ENCODE measurements around the gene PDGFB. TPM values are rescaled to one million over a fixed set of nuclear protein-coding genes. Genes with fewer than 3 reads are reported as not detected.

Gene PDGFB
- total RNA-seq, 1 experiment from 2014 or later = 39.7 TPM

DNA sequence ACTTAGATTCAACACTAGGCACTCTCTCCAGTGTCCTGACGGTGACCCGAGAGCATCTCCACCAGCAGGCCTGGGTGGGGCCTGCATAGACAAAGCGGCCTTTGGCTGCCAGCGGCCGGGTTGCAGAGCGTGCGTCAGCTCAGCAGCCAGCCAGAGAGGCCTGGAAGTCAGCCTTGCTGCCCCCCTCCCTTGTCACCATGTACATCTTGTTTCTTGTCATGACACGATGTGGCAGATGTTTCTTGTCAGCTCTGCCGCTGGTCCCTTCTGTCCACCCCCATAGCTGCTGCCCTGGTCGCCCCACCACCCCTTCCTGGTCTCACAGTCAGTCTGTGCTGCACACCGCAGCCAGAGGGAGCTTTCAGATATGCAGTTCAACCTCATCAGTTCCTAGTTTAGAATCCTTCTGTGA, 59.2 kb downstream of the PDGFB start:
- H3K79me2 ChIP-seq (ENCODE audit: low read depth) = no peaks in the 10 kb centered on the region
- ChIA-PET CTCF (no interaction called here), POLR2A (ENCODE audit: unreplicated experiment) (no interaction called here)
- H3K4me2 ChIP-seq = no peak overlapping the region
- no peaks in the 10 kb centered on the region for H3K9me2 ChIP-seq (ENCODE audit: insufficient read depth)
- BruUV-seq (replicated peaks) = no TSS peak
- no peak overlapping the region for H3K4me3 ChIP-seq
- intact Hi-C loops (cut with micrococcal nuclease; ENCODE audit: unreplicated experiment) = no loop called here
- no peaks in the 10 kb centered on the region for H3K9me3 ChIP-seq (ENCODE audit: insufficient read depth, low read depth)
- no peaks in the 10 kb centered on the region for H3K4me1 ChIP-seq (replicated peaks; ENCODE audit: insufficient read depth)
- H4K20me1 ChIP-seq (ENCODE audit: insufficient read depth) = no peaks in the 10 kb centered on the region
- no peak overlapping the region for H3K27ac ChIP-seq
- no peaks in the 10 kb centered on the region for H3K27me3 ChIP-seq (ENCODE audit: insufficient read depth, low read depth)
- no peaks in the 10 kb centered on the region for H3K36me3 ChIP-seq (ENCODE audit: low read depth)
- no peak overlapping the region for H2AFZ ChIP-seq
- no peak for DNase-seq
- H3F3A ChIP-seq (ENCODE audit: insufficient read depth, low read depth) = peaks cover 3% of the 10 kb centered on the region; the same call in 1 of the 2 replicates
- no peak for TF ChIP-seq EZH2 (IDR thresholded peaks at IDR 0.05; ENCODE audit: low read depth)
- TF ChIP-seq, protein P1, sequence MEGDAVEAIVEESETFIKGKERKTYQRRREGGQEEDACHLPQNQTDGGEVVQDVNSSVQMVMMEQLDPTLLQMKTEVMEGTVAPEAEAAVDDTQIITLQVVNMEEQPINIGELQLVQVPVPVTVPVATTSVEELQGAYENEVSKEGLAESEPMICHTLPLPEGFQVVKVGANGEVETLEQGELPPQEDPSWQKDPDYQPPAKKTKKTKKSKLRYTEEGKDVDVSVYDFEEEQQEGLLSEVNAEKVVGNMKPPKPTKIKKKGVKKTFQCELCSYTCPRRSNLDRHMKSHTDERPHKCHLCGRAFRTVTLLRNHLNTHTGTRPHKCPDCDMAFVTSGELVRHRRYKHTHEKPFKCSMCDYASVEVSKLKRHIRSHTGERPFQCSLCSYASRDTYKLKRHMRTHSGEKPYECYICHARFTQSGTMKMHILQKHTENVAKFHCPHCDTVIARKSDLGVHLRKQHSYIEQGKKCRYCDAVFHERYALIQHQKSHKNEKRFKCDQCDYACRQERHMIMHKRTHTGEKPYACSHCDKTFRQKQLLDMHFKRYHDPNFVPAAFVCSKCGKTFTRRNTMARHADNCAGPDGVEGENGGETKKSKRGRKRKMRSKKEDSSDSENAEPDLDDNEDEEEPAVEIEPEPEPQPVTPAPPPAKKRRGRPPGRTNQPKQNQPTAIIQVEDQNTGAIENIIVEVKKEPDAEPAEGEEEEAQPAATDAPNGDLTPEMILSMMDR (conservative IDR thresholded peaks at IDR 0.05) = no peak

GRCh38 chr22:39184586-39185577, 59.9 kb downstream of the PDGFB start:
- Histone ChIP-seq H3F3A (ENCODE audit: insufficient read depth, low read depth) (peaks cover 3% of the 10 kb centered on the region; the same call in 1 of the 2 replicates), H3K9me3 (ENCODE audit: insufficient read depth, low read depth) (no peaks in the 10 kb centered on the region), H3K4me2 (no peak overlapping the region), H3K36me3 (ENCODE audit: low read depth) (no peaks in the 10 kb centered on the region), H3K27ac (no peak overlapping the region), H4K20me1 (ENCODE audit: insufficient read depth) (no peaks in the 10 kb centered on the region), H3K4me3 (no peak overlapping the region), H3K79me2 (ENCODE audit: low read depth) (no peaks in the 10 kb centered on the region), H3K27me3 (ENCODE audit: insufficient read depth, low read depth) (no peaks in the 10 kb centered on the region), H3K9me2 (ENCODE audit: insufficient read depth) (no peaks in the 10 kb centered on the region), H2AFZ (no peak overlapping the region), H3K4me1 (replicated peaks; ENCODE audit: insufficient read depth) (no peaks in the 10 kb centered on the region)
- no peak for DNase-seq
- ChIA-PET CTCF (interaction anchor here (0.6 kb wide), 1 partner anchor 31 kb away, joined by 4 read pairs; no protein-coding TSS in a partner anchor), POLR2A (ENCODE audit: unreplicated experiment) (no interaction called here)
- TF ChIP-seq, protein P1 (conservative IDR thresholded peaks at IDR 0.05) = no peak
- no peak for TF ChIP-seq EZH2 (IDR thresholded peaks at IDR 0.05; ENCODE audit: low read depth)
- intact Hi-C loops (cut with micrococcal nuclease; ENCODE audit: unreplicated experiment) = no loop called here
- BruUV-seq (replicated peaks) = no TSS peak

GRCh38 chr22:39183991-39184585, 60.7 kb downstream of the PDGFB start:
- Histone ChIP-seq H3K4me3 (no peak overlapping the region), H3F3A (ENCODE audit: insufficient read depth, low read depth) (peaks cover 3% of the 10 kb centered on the region; the same call in 1 of the 2 replicates), H3K27ac (no peak overlapping the region), H2AFZ (no peak overlapping the region), H3K4me2 (no peak overlapping the region), H3K9me3 (ENCODE audit: insufficient read depth, low read depth) (no peaks in the 10 kb centered on the region), H3K27me3 (ENCODE audit: insufficient read depth, low read depth) (no peaks in the 10 kb centered on the region), H3K4me1 (replicated peaks; ENCODE audit: insufficient read depth) (no peaks in the 10 kb centered on the region), H3K79me2 (ENCODE audit: low read depth) (no peaks in the 10 kb centered on the region), H4K20me1 (ENCODE audit: insufficient read depth) (no peaks in the 10 kb centered on the region), H3K36me3 (ENCODE audit: low read depth) (no peaks in the 10 kb centered on the region), H3K9me2 (ENCODE audit: insufficient read depth) (no peaks in the 10 kb centered on the region)
- POLR2A ChIA-PET (ENCODE audit: unreplicated experiment) = interaction anchor here (0.6 to 0.7 kb wide), 2 partner anchors 23 to 42 kb away, joined by 4 read pairs; no protein-coding TSS in a partner anchor
- CTCF ChIA-PET = interaction anchor here (0.6 kb wide), 1 partner anchor 32 kb away, joined by 4 read pairs; no protein-coding TSS in a partner anchor
- intact Hi-C loops (cut with micrococcal nuclease; ENCODE audit: unreplicated experiment) = no loop called here
- BruUV-seq (replicated peaks) = no TSS peak
- TF ChIP-seq EZH2 (IDR thresholded peaks at IDR 0.05; ENCODE audit: low read depth) = no peak
- TF ChIP-seq, protein P1 (conservative IDR thresholded peaks at IDR 0.05) = no peak
- peak in 1 of 2 experiments; percentile 48 for DNase-seq
